Measurements from ENCODE around the gene PSMG1. TPM values are rescaled to one million over a fixed set of nuclear protein-coding genes. Genes with fewer than 3 reads are reported as not detected.

Gene PSMG1
- total RNA-seq, 2 donors from 2014 or later, result 10.5 to 14.6 TPM

GRCh38 chr21:39184050-39184980, 1.1 kb upstream of the PSMG1 start:
- H3K27me3 Mint-ChIP-seq, result no peaks in the 10 kb centered on the region
- no peak for DNase-seq

GRCh38 chr21:39182484-39183271, 573 bp downstream of the PSMG1 start:
- Mint-ChIP-seq H3K4me1 (peaks cover 35% of the 10 kb centered on the region), H3K36me3 (ENCODE audit: low read depth) (peaks cover 3% of the 10 kb centered on the region), H3K4me3 (peak overlapping the region; percentile 98), H3K27ac (peak overlapping the region; percentile 90), H3K27me3 (no peaks in the 10 kb centered on the region)
- ATAC-seq (peak; percentile 67), DNase-seq (no peak)
- no peaks in the 10 kb centered on the region for H3K9me3 ChIP-seq (ENCODE audit: control insufficient read depth, low read length, poor library complexity, severe bottlenecking)

More at GRCh38 chr21:39184050-39184980, 1.1 kb upstream of the PSMG1 start:
- H3K4me1 Mint-ChIP-seq, result peaks cover 34% of the 10 kb centered on the region
- H3K27ac Mint-ChIP-seq, result peak overlapping the region; percentile 90
- H3K4me3 Mint-ChIP-seq, result peak overlapping the region; percentile 98
- H3K36me3 Mint-ChIP-seq (ENCODE audit: low read depth), result peaks cover 2% of the 10 kb centered on the region
- no peaks in the 10 kb centered on the region for H3K9me3 ChIP-seq (ENCODE audit: control insufficient read depth, low read length, poor library complexity, severe bottlenecking)
- ATAC-seq, result no peak

GRCh38 chr21:39182016-39182415, 1.2 kb downstream of the PSMG1 start:
- H3K36me3 Mint-ChIP-seq (ENCODE audit: low read depth), result peaks cover 3% of the 10 kb centered on the region
- peak overlapping the region; percentile 90 for H3K27ac Mint-ChIP-seq
- ATAC-seq (no peak), DNase-seq (no peak)
- H3K4me3 Mint-ChIP-seq, result peak overlapping the region; percentile 98
- no peaks in the 10 kb centered on the region for H3K9me3 ChIP-seq (ENCODE audit: control insufficient read depth, low read length, poor library complexity, severe bottlenecking)
- peaks cover 32% of the 10 kb centered on the region for H3K4me1 Mint-ChIP-seq
- H3K27me3 Mint-ChIP-seq, result no peaks in the 10 kb centered on the region

- DNase-seq (no peak), ATAC-seq (no peak)
- H3K27ac Mint-ChIP-seq, result peak overlapping the region; percentile 90
- H3K27me3 Mint-ChIP-seq, result no peaks in the 10 kb centered on the region
- no peaks in the 10 kb centered on the region for H3K9me3 ChIP-seq (ENCODE audit: control insufficient read depth, low read length, poor library complexity, severe bottlenecking)
- H3K4me1 Mint-ChIP-seq, result peaks cover 29% of the 10 kb centered on the region
- no peak overlapping the region for H3K4me3 Mint-ChIP-seq
- H3K36me3 Mint-ChIP-seq (ENCODE audit: low read depth), result peaks cover 3% of the 10 kb centered on the region
Measured at GRCh38 chr21:39181205-39181818, 1.9 kb downstream of the PSMG1 start.

- H3K9me3 ChIP-seq (ENCODE audit: control insufficient read depth, low read length, poor library complexity, severe bottlenecking), result no peaks in the 10 kb centered on the region
- peak overlapping the region; percentile 16 for H3K27ac Mint-ChIP-seq
- H3K36me3 Mint-ChIP-seq (ENCODE audit: low read depth), result peaks cover 7% of the 10 kb centered on the region
- H3K4me1 Mint-ChIP-seq, result peaks cover 33% of the 10 kb centered on the region
- DNase-seq (no peak), ATAC-seq (no peak)
- no peak overlapping the region for H3K4me3 Mint-ChIP-seq
- no peaks in the 10 kb centered on the region for H3K27me3 Mint-ChIP-seq
Measured at GRCh38 chr21:39180429-39181019, 2.7 kb downstream of the PSMG1 start.

- H3K4me1 Mint-ChIP-seq, result peaks cover 26% of the 10 kb centered on the region
- DNase-seq (no peak), ATAC-seq (no peak)
- H3K36me3 Mint-ChIP-seq (ENCODE audit: low read depth), result peaks cover 10% of the 10 kb centered on the region
- no peak overlapping the region for H3K27ac Mint-ChIP-seq
- H3K27me3 Mint-ChIP-seq, result no peaks in the 10 kb centered on the region
- no peaks in the 10 kb centered on the region for H3K9me3 ChIP-seq (ENCODE audit: control insufficient read depth, low read length, poor library complexity, severe bottlenecking)
- H3K4me3 Mint-ChIP-seq, result no peak overlapping the region
Measured at GRCh38 chr21:39178421-39178820, 4.8 kb downstream of the PSMG1 start.

- DNase-seq (no peak), ATAC-seq (no peak)
- H3K27ac Mint-ChIP-seq, result no peak overlapping the region
- peaks cover 13% of the 10 kb centered on the region for H3K36me3 Mint-ChIP-seq (ENCODE audit: low read depth)
- no peak overlapping the region for H3K4me3 Mint-ChIP-seq
- no peaks in the 10 kb centered on the region for H3K9me3 ChIP-seq (ENCODE audit: control insufficient read depth, low read length, poor library complexity, severe bottlenecking)
- no peaks in the 10 kb centered on the region for H3K27me3 Mint-ChIP-seq
- H3K4me1 Mint-ChIP-seq, result peaks cover 15% of the 10 kb centered on the region
Measured at GRCh38 chr21:39176271-39176709, 7.0 kb downstream of the PSMG1 start.

- ATAC-seq, result no peak
- Mint-ChIP-seq H3K36me3 (ENCODE audit: low read depth) (peaks cover 13% of the 10 kb centered on the region), H3K27me3 (no peaks in the 10 kb centered on the region), H3K27ac (no peak overlapping the region), H3K4me3 (no peak overlapping the region), H3K4me1 (peaks cover 14% of the 10 kb centered on the region)
- no peak for DNase-seq
- no peaks in the 10 kb centered on the region for H3K9me3 ChIP-seq (ENCODE audit: control insufficient read depth, low read length, poor library complexity, severe bottlenecking)
Measured at GRCh38 chr21:39175665-39176064, 7.6 kb downstream of the PSMG1 start.

GRCh38 chr21:39175154-39175553, 8.1 kb downstream of the PSMG1 start:
- peaks cover 13% of the 10 kb centered on the region for H3K36me3 Mint-ChIP-seq (ENCODE audit: low read depth)
- DNase-seq, result no peak

GRCh38 chr21:39173716-39174680, 9.3 kb downstream of the PSMG1 start:
- Mint-ChIP-seq H3K36me3 (ENCODE audit: low read depth) (peaks cover 13% of the 10 kb centered on the region), H3K27ac (peak overlapping the region; percentile 90)
- no peak for ATAC-seq

More at GRCh38 chr21:39175154-39175553, 8.1 kb downstream of the PSMG1 start:
- H3K9me3 ChIP-seq (ENCODE audit: control insufficient read depth, low read length, poor library complexity, severe bottlenecking), result no peaks in the 10 kb centered on the region
- Mint-ChIP-seq H3K27ac (no peak overlapping the region), H3K4me3 (no peak overlapping the region), H3K4me1 (peaks cover 9% of the 10 kb centered on the region), H3K27me3 (no peaks in the 10 kb centered on the region)
- ATAC-seq, result no peak

GRCh38 chr21:39169906-39170305, 13.3 kb downstream of the PSMG1 start:
- H3K27ac Mint-ChIP-seq, result no peak overlapping the region
- peaks cover 2% of the 10 kb centered on the region for H3K4me1 Mint-ChIP-seq
- H3K4me3 Mint-ChIP-seq, result no peak overlapping the region
- no peaks in the 10 kb centered on the region for H3K27me3 Mint-ChIP-seq
- H3K9me3 ChIP-seq (ENCODE audit: control insufficient read depth, low read length, poor library complexity, severe bottlenecking), result no peaks in the 10 kb centered on the region
- peaks cover 7% of the 10 kb centered on the region for H3K36me3 Mint-ChIP-seq (ENCODE audit: low read depth)
- DNase-seq (no peak), ATAC-seq (no peak)

More at GRCh38 chr21:39173716-39174680, 9.3 kb downstream of the PSMG1 start:
- H3K4me3 Mint-ChIP-seq, result no peak overlapping the region
- no peaks in the 10 kb centered on the region for H3K27me3 Mint-ChIP-seq
- H3K9me3 ChIP-seq (ENCODE audit: control insufficient read depth, low read length, poor library complexity, severe bottlenecking), result no peaks in the 10 kb centered on the region
- H3K4me1 Mint-ChIP-seq, result peaks cover 8% of the 10 kb centered on the region
- no peak for DNase-seq

- no peak overlapping the region for H3K27ac Mint-ChIP-seq
Measured at GRCh38 chr21:39168800-39169199, 14.5 kb downstream of the PSMG1 start.

More at GRCh38 chr21:39168800-39169199, 14.5 kb downstream of the PSMG1 start:
- DNase-seq (no peak), ATAC-seq (no peak)
- no peaks in the 10 kb centered on the region for H3K9me3 ChIP-seq (ENCODE audit: control insufficient read depth, low read length, poor library complexity, severe bottlenecking)
- Mint-ChIP-seq H3K27me3 (no peaks in the 10 kb centered on the region), H3K4me3 (no peak overlapping the region), H3K36me3 (ENCODE audit: low read depth) (peaks cover 6% of the 10 kb centered on the region), H3K4me1 (no peaks in the 10 kb centered on the region)

Data from T-helper 17 cell (primary cell).